Measurements from ENCODE around the gene CRTC2.

CRTC2 gene

GRCh38 chr1:153945795-153946621 is 12.4 kb downstream of the CRTC2 start:
- H3K4me3 ChIP-seq (ENCODE audit: low read length) = peak overlapping the region; percentile 80
- DNase-seq (ENCODE audit: low read depth) = no peak
- no peak for TF ChIP-seq CTCF (conservative IDR thresholded peaks at IDR 0.05; ENCODE audit: low read depth, low read length)

GRCh38 chr1:153945131-153945794 is 13.1 kb downstream of the CRTC2 start:
- H3K4me3 ChIP-seq (ENCODE audit: low read length) = peak overlapping the region; percentile 80
- no peak for TF ChIP-seq CTCF (conservative IDR thresholded peaks at IDR 0.05; ENCODE audit: low read depth, low read length)
- no peak for DNase-seq (ENCODE audit: low read depth)

GRCh38 chr1:153944827-153945117 is 13.6 kb downstream of the CRTC2 start:
- TF ChIP-seq CTCF (conservative IDR thresholded peaks at IDR 0.05; ENCODE audit: low read depth, low read length) = no peak
- no peak overlapping the region for H3K4me3 ChIP-seq (ENCODE audit: low read length)
- DNase-seq (ENCODE audit: low read depth) = no peak

- no peak for DNase-seq (ENCODE audit: low read depth)
- TF ChIP-seq CTCF (conservative IDR thresholded peaks at IDR 0.05; ENCODE audit: low read depth, low read length) = no peak
- no peak overlapping the region for H3K4me3 ChIP-seq (ENCODE audit: low read length)
Observed at GRCh38 chr1:153944005-153944826, 14.2 kb downstream of the CRTC2 start.

- H3K4me3 ChIP-seq (ENCODE audit: low read length) = no peak overlapping the region
- no peak for DNase-seq (ENCODE audit: low read depth)
- TF ChIP-seq CTCF (conservative IDR thresholded peaks at IDR 0.05; ENCODE audit: low read depth, low read length) = no peak
Observed at GRCh38 chr1:153942766-153943549, 15.5 kb downstream of the CRTC2 start.

- DNase-seq (ENCODE audit: low read depth) = no peak
- TF ChIP-seq CTCF (conservative IDR thresholded peaks at IDR 0.05; ENCODE audit: low read depth, low read length) = no peak
- H3K4me3 ChIP-seq (ENCODE audit: low read length) = no peak overlapping the region
Observed at GRCh38 chr1:153941826-153942725, 16.3 kb downstream of the CRTC2 start.
